GM19099 (cell line): Measurements from ENCODE around the gene GSG1L.

ENCODE experiments used
- POLR2A ChIP-seq: IDR thresholded peaks from 3 replicates; pipeline ENCODE4 v1.6.1; 2011; ENCODE audit warnings: low read depth; ENCODE audit not compliant: insufficient read length; ENCODE audit errors: extremely low read depth

GSG1L gene

GRCh38 chr16:27911486-27911885 lies 152.0 kb downstream of the GSG1L start:
- TF ChIP-seq POLR2A, result no peak

- TF ChIP-seq POLR2A, result no peak
These were observed 156.0 kb downstream of the GSG1L start for GRCh38 chr16:27907457-27907972.

GRCh38 chr16:27906883-27907282 lies 156.6 kb downstream of the GSG1L start:
- no peak for TF ChIP-seq POLR2A

GRCh38 chr16:27903046-27903655 lies 160.4 kb downstream of the GSG1L start:
- no peak for TF ChIP-seq POLR2A

DNA sequence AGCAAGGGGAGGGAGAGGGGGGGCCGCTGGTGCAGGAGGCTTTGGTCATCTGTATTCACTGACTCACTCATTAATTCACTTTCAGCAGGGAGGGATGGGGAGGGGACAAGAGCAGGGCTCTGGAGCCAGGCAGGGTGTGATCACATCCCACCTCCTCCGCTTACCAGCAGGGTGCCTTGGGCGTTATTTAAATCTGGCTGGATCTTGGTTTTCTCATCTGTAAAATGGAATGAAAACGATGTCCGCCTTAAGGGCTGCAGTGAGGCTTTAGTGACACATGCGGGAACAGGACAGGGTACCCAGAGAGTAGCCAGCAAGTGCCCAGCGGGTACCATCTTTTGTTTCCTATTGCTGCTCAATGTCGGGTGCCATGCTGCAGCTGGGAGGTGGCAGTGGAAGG lies 161.0 kb downstream of the GSG1L start:
- TF ChIP-seq POLR2A, result no peak

- TF ChIP-seq POLR2A, result no peak
These were observed 161.6 kb downstream of the GSG1L start for GRCh38 chr16:27901956-27902355.

GRCh38 chr16:27899736-27900135 lies 163.8 kb downstream of the GSG1L start:
- TF ChIP-seq POLR2A, result no peak

GRCh38 chr16:27894386-27894785 lies 169.1 kb downstream of the GSG1L start:
- no peak for TF ChIP-seq POLR2A

DNA sequence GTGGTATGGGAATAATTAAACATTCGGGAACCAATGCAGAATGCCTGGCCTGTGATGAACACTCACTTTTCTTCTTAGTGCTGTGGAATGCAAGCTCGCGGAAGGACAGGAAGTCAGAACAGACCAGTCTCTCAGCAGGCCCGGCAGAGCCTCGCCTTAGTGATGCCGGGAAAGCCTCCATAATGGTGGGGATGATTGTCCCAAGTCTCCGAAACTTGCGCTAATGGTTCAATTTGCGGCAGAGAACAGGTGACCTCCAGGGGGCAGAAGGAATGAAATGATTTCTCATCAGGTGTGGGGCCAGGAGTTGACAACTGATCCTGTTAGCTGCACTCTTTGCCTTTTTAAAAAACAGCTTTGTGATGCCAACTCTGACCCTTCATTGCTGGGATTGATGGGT lies 170.6 kb downstream of the GSG1L start:
- TF ChIP-seq POLR2A, result no peak

DNA sequence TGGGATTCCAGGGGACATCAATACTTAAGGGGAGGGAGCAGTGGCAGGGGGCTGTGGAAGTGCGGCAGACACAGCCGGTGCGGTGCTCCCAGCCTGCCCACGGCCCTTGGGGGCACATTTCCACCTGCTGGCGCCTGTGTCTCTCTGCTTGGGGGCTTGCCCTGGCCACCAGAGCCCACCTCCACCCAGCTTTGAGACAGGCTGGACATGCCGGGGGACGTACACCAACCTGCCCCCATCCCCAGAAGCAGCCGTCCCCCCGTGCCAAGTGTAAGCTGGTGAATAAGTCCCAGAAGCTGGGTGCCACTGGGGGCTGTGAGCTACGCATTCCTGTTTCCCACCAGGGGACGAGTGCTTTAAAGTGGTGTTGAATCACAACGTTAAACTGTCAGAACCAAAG lies 172.6 kb downstream of the GSG1L start:
- no peak for TF ChIP-seq POLR2A

DNA sequence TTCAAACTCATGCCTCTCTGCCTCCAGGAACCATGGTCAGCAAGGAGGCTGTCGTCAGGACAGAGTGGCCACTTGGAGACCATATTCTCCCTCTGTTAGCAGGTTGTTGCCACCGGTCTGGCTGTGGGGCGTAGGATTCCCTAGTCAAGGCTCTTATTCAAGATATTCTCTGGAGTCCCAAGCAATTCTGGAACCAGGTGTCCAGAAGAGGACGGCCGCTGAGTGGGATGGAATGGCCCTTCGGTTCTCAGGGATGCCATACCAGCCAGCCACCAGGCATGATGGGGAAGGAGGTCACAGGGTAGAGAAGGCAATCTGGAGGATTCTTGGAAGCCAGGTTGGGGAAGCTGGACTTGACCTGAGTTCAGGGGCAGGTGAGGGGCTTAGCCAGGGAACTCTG lies 173.5 kb downstream of the GSG1L start:
- TF ChIP-seq POLR2A, result no peak

- TF ChIP-seq POLR2A, result no peak
These were observed 179.9 kb downstream of the GSG1L start for GRCh38 chr16:27883576-27883975.

DNA sequence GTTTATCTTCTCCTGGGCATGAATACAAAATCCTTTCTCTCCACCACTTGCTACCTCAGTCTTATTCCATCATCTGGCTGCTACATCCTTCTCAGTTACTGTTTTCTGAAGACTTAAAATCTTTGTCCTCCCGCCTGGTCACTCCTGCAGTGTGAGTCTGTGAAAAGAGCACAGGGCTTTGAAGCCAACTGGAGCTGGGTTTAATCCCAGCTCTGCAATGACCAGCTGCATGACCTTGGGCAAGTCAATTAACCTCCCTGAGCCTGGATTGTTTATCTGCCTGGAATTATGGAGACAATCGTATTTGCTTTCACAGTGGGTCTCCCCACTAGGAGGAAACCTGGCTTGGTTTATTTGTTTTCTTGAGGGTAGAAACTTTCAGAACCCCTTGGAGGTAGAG lies 183.2 kb downstream of the GSG1L start:
- TF ChIP-seq POLR2A, result no peak

DNA sequence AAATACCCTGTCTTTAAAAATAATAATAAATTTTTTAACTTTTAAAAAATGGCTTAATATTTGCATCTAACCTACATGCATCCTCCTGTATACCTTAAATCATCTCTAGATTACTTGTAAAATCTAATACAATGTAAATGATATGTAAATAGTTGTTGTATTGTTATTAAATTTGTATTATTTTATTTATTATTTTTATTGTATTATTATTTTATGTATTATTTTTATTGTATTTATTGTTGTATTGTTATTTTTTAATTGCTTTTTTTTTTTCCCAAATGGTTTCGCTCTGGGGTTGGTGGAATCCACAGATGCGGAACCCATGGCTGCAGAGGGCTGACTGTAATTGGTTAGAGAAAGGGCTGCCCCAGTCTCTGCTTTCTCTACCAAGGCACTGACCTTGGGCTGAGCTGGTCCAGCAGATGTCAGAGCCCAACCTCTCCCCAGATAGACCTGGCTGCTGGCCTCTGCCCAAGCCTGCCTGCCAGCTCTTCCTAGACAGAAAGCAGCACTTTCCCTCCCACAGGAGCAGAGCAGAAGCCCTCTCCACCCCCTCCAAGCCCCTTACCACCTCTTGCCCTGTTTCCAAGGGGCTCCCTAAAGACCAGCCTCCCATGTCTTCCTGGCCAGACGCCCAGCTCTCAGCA lies 183.8 kb downstream of the GSG1L start:
- no peak for TF ChIP-seq POLR2A

- TF ChIP-seq POLR2A, result no peak
These were observed 193.3 kb downstream of the GSG1L start for GRCh38 chr16:27870116-27870798.

DNA sequence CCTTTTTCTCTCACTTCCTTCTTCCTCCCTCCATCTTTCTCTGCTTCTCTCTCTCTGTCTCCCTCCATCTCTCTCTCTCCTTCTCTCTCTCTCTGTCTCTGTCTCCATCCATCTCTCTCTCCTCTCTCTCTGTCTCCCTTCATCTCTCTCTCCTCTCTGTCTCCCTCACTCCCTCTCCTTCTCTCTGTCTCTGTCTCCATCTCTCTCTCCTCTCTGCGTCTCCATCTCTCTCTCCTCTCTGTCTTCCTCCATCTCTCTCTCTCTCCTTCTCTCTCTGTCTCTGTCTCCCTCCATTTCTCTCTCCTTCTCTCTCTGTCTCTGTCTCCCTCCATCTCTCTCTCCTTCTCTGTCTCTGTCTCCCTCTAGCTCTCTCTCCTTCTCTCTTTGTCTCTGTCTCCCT lies 194.1 kb downstream of the GSG1L start:
- no peak for TF ChIP-seq POLR2A
